ENCODE measurements around the gene ZBTB38. TPM values are rescaled to one million over a fixed set of nuclear protein-coding genes. Genes with fewer than 3 reads are reported as not detected.

The ZBTB38 gene
- total RNA-seq, 3 donors from 2014 or later (not counting 1 experiment from before 2014, with no cell fraction given), result 40.3 to 68.3 (median 56.7) TPM

- Mint-ChIP-seq H3K36me3 (peaks cover 9% of the 10 kb centered on the region), H3K9me3 (no peaks in the 10 kb centered on the region), H3K4me1 (peaks cover 71 to 73% of the 10 kb centered on the region in 2 donors), H3K4me3 (no peak overlapping the region), H3K27me3 (ENCODE audit: low read depth in 2 of 2) (no peaks in the 10 kb centered on the region), H3K27ac (no peak overlapping the region)
- Histone ChIP-seq H3K9me3 (ENCODE audit: control insufficient read depth, insufficient read depth, low read length) (no peaks in the 10 kb centered on the region), H3K27me3 (ENCODE audit: control insufficient read depth, insufficient read depth, low read length) (no peaks in the 10 kb centered on the region), H3K4me3 (ENCODE audit: low read length) (no peak overlapping the region), H3K27ac (ENCODE audit: low read length) (no peak overlapping the region), H3K4me1 (ENCODE audit: control insufficient read depth, insufficient read depth, low read length) (peaks cover 43% of the 10 kb centered on the region), H3K36me3 (ENCODE audit: control insufficient read depth, insufficient read depth, low read length) (peaks cover 25% of the 10 kb centered on the region)
- no peak for DNase-seq
- ATAC-seq, result no peak
- 97% methylated on average over 2 of the region's 2 CpGs for WGBS (ENCODE audit: insufficient coverage)
- intact Hi-C loops (cut with micrococcal nuclease), result no loop called here
- no peak for TF ChIP-seq CTCF (IDR thresholded peaks at IDR 0.05)
These were observed 39.5 kb downstream of the ZBTB38 start for GRCh38 chr3:141407825-141408224.

GRCh38 chr3:141408596-141408995, 40.3 kb downstream of the ZBTB38 start:
- no peaks in the 10 kb centered on the region for H3K27me3 Mint-ChIP-seq (ENCODE audit: low read depth in 2 of 2)
- no peaks in the 10 kb centered on the region for H3K9me3 Mint-ChIP-seq
- no peak overlapping the region for H3K4me3 Mint-ChIP-seq
- peak overlapping the region in 1 of 2 donors; percentile 51 for H3K27ac Mint-ChIP-seq
- Histone ChIP-seq H3K4me1 (ENCODE audit: control insufficient read depth, insufficient read depth, low read length) (peaks cover 51% of the 10 kb centered on the region), H3K27me3 (ENCODE audit: control insufficient read depth, insufficient read depth, low read length) (no peaks in the 10 kb centered on the region), H3K27ac (ENCODE audit: low read length) (no peak overlapping the region), H3K9me3 (ENCODE audit: control insufficient read depth, insufficient read depth, low read length) (no peaks in the 10 kb centered on the region), H3K36me3 (ENCODE audit: control insufficient read depth, insufficient read depth, low read length) (peaks cover 25% of the 10 kb centered on the region), H3K4me3 (ENCODE audit: low read length) (no peak overlapping the region)
- WGBS (ENCODE audit: insufficient coverage), result no CpG with 5 or more reads among the region's 1 CpG
- peaks cover 12% of the 10 kb centered on the region for H3K36me3 Mint-ChIP-seq
- intact Hi-C loops (cut with micrococcal nuclease), result no loop called here
- no peak for DNase-seq
- TF ChIP-seq CTCF (IDR thresholded peaks at IDR 0.05), result no peak
- peaks cover 71 to 73% of the 10 kb centered on the region in 2 donors for H3K4me1 Mint-ChIP-seq
- ATAC-seq, result no peak

- H3K4me3 ChIP-seq (ENCODE audit: low read length), result no peak overlapping the region
- no peaks in the 10 kb centered on the region for H3K9me3 ChIP-seq (ENCODE audit: control insufficient read depth, insufficient read depth, low read length)
- H3K36me3 ChIP-seq (ENCODE audit: control insufficient read depth, insufficient read depth, low read length), result peaks cover 25% of the 10 kb centered on the region
- peak overlapping the region; percentile 72 for H3K27ac ChIP-seq (ENCODE audit: low read length)
- peak overlapping the region; percentile 96 to 98 for H3K27ac Mint-ChIP-seq
- H3K4me3 Mint-ChIP-seq, result no peak overlapping the region
- intact Hi-C loops (cut with micrococcal nuclease), result loop anchor here (5.0 kb wide), 1 partner anchor 33 kb away; no protein-coding TSS in a partner anchor
- no peaks in the 10 kb centered on the region for H3K27me3 Mint-ChIP-seq (ENCODE audit: low read depth in 2 of 2)
- TF ChIP-seq CTCF (IDR thresholded peaks at IDR 0.05), result no peak
- 70% methylated on average over 3 of the region's 3 CpGs for whole genome bisulfite sequencing (ENCODE audit: insufficient coverage)
- peaks cover 65 to 73% of the 10 kb centered on the region in 2 donors for H3K4me1 Mint-ChIP-seq
- peaks cover 51% of the 10 kb centered on the region for H3K4me1 ChIP-seq (ENCODE audit: control insufficient read depth, insufficient read depth, low read length)
- H3K9me3 Mint-ChIP-seq, result no peaks in the 10 kb centered on the region
- H3K27me3 ChIP-seq (ENCODE audit: control insufficient read depth, insufficient read depth, low read length), result no peaks in the 10 kb centered on the region
- peaks cover 23% of the 10 kb centered on the region for H3K36me3 Mint-ChIP-seq
- peak in 1 of 2 donors; percentile 46 for DNase-seq
- no peak for ATAC-seq
These were observed 41.6 kb downstream of the ZBTB38 start for GRCh38 chr3:141409940-141410241.

- no peak for TF ChIP-seq CTCF (IDR thresholded peaks at IDR 0.05)
- H3K36me3 ChIP-seq (ENCODE audit: control insufficient read depth, insufficient read depth, low read length), result peaks cover 26% of the 10 kb centered on the region
- no peak overlapping the region for H3K4me3 ChIP-seq (ENCODE audit: low read length)
- ATAC-seq (no peak), DNase-seq (no peak)
- Mint-ChIP-seq H3K36me3 (peaks cover 25% of the 10 kb centered on the region), H3K4me1 (peaks cover 62 to 70% of the 10 kb centered on the region in 2 donors), H3K27me3 (ENCODE audit: low read depth in 2 of 2) (no peaks in the 10 kb centered on the region), H3K9me3 (no peaks in the 10 kb centered on the region), H3K4me3 (no peak overlapping the region), H3K27ac (peak overlapping the region; percentile 96 to 98)
- H3K9me3 ChIP-seq (ENCODE audit: control insufficient read depth, insufficient read depth, low read length), result no peaks in the 10 kb centered on the region
- H3K4me1 ChIP-seq (ENCODE audit: control insufficient read depth, insufficient read depth, low read length), result peaks cover 56% of the 10 kb centered on the region
- no peaks in the 10 kb centered on the region for H3K27me3 ChIP-seq (ENCODE audit: control insufficient read depth, insufficient read depth, low read length)
- 89% methylated on average over 3 of the region's 3 CpGs for WGBS (ENCODE audit: insufficient coverage)
- intact Hi-C loops (cut with micrococcal nuclease), result loop anchor here (5.0 kb wide), 1 partner anchor 33 kb away; no protein-coding TSS in a partner anchor
- H3K27ac ChIP-seq (ENCODE audit: low read length), result peak overlapping the region; percentile 72
These were observed 42.1 kb downstream of the ZBTB38 start for GRCh38 chr3:141410408-141410807.

Measured in natural killer cell (primary cell).